Hepatocyte (in vitro differentiated cells): ENCODE results near the gene MAPKAP1. TPM values are rescaled to one million over a fixed set of nuclear protein-coding genes. Genes with fewer than 3 reads are reported as not detected.

ENCODE experiments used
- DNase-seq: peaks from one replicate; pipeline ENCODE4 v3.0.0-alpha.2; 2016; ENCODE audit warnings: low spot score
- H2AFZ ChIP-seq: fragments of 200-600 bp; sonication (generic); 2 replicates; pipeline ENCODE4 v1.6.0; 2016; ENCODE audit warnings: antibody characterized with exemption, mild to moderate bottlenecking
- H3K27ac ChIP-seq: fragments of 200-600 bp; sonication (generic); 2 replicates; pipeline ENCODE4 v1.5.1; 2016; ENCODE audit warnings: mild to moderate bottlenecking
- H3K27me3 ChIP-seq: fragments of 200-600 bp; sonication (generic); 2 replicates; pipeline ENCODE4 v1.6.1; 2016
- H3K36me3 ChIP-seq: fragments of 200-600 bp; sonication (generic); replicated peaks from 2 replicates; pipeline ENCODE4 v1.5.1; 2016; ENCODE audit warnings: low read depth; ENCODE audit not compliant: insufficient read depth
- H3K4me1 ChIP-seq: fragments of 200-600 bp; sonication (generic); 2 replicates; pipeline ENCODE4 v1.5.1; 2016; ENCODE audit warnings: mild to moderate bottlenecking, moderate library complexity; ENCODE audit not compliant: insufficient read depth
- H3K4me2 ChIP-seq: fragments of 200-600 bp; sonication (generic); 2 replicates; pipeline ENCODE4 v1.6.0; 2016
- H3K4me3 ChIP-seq: fragments of 200-600 bp; sonication (generic); 2 replicates; pipeline ENCODE4 v1.5.1; 2016; ENCODE audit warnings: mild to moderate bottlenecking
- H3K79me2 ChIP-seq: fragments of 200-600 bp; sonication (generic); 2 replicates; pipeline ENCODE4 v1.6.0; 2017; ENCODE audit warnings: mild to moderate bottlenecking
- H3K9me2 ChIP-seq: fragments of 200-600 bp; sonication (generic); replicated peaks from 2 replicates; pipeline ENCODE4 v1.6.0; 2017; ENCODE audit warnings: mild to moderate bottlenecking; ENCODE audit not compliant: insufficient read depth
- H3K9me3 ChIP-seq: fragments of 200-600 bp; sonication (generic); 2 replicates; pipeline ENCODE4 v1.5.1; 2016; ENCODE audit warnings: low read depth, mild to moderate bottlenecking
- H4K20me1 ChIP-seq: fragments of 200-600 bp; sonication (generic); 2 replicates; pipeline ENCODE4 v1.6.0; 2016; ENCODE audit warnings: mild to moderate bottlenecking; ENCODE audit not compliant: insufficient read depth, poor library complexity, severe bottlenecking
- EZH2 ChIP-seq: fragments of 200-600 bp; sonication (generic); IDR thresholded peaks from 2 replicates; pipeline ENCODE4 v1.6.1; 2016; ENCODE audit warnings: antibody characterized with exemption, mild to moderate bottlenecking, borderline replicate concordance
- EZH2phosphoT487 ChIP-seq: fragments of 200-600 bp; sonication (generic); IDR thresholded peaks from one replicate; pipeline ENCODE4 v1.6.1; 2018; ENCODE audit warnings: antibody characterized with exemption, mild to moderate bottlenecking, low read depth, moderate library complexity; ENCODE audit not compliant: unreplicated experiment, severe bottlenecking
- WGBS: methylation state at CpG from one replicate; pipeline ENCODE4 v1.1.6; 2016; ENCODE audit warnings: low lambda C conversion rate; ENCODE audit errors: missing lambda C conversion rate; 5-methylcytosine and 5-hydroxymethylcytosine counted together
- polyA plus RNA-seq: library from polyadenylated mRNA; unstranded; fragments of >200 nt; fragmentation: Nextera tagmentation; extraction: Ambion mirVana; gene quantifications from 2 replicates; pipeline ENCODE4 v1.2.1, GENCODE V29; 2016
- total RNA-seq: library from RNA; depleted of rRNA; stranded (reverse); fragments of >200 nt; gene quantifications from 2 replicates; pipeline ENCODE4 v1.2.3, GENCODE V29; 2014
- TF ChIP-seq, protein P1 (sequence below): fragments of 200-600 bp; sonication (generic); IDR thresholded peaks from 2 replicates; pipeline ENCODE4 v1.5.1; 2016; ENCODE audit warnings: antibody characterized with exemption, mild to moderate bottlenecking; ENCODE audit not compliant: poor library complexity

Gene MAPKAP1
- total and polyA plus RNA-seq, 2 experiments from 2014 or later = 74.5 to 79.4 TPM

DNA sequence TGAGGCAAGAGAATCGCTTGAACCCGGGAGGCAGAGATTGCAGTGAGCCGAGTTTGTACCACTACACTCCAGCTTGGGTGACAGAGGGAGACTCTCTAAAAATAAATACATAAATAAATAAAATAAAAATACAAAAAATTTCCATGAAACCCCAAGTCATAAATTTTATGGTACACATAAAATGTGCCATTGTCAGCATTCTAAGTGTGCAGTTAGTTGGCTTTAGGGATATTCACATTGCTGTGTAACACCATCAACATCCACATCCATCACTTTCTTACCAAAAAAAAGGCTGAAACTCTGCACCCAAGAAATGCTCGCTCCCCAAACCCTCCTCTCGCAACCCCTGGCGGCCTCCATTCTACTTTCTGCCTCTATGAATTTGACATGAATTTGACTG lies 310.2 kb downstream of the MAPKAP1 start:
- H3K27me3 ChIP-seq = no peaks in the 10 kb centered on the region
- H3K4me2 ChIP-seq = no peak overlapping the region
- no peaks in the 10 kb centered on the region for H3K9me3 ChIP-seq
- over 99% methylated on average over 6 of the region's 6 CpGs for WGBS
- no peak overlapping the region for H3K27ac ChIP-seq
- no peaks in the 10 kb centered on the region for H4K20me1 ChIP-seq
- no peaks in the 10 kb centered on the region for H3K9me2 ChIP-seq
- no peak overlapping the region for H3K4me3 ChIP-seq
- TF ChIP-seq EZH2phosphoT487 (no peak), EZH2 (no peak)
- TF ChIP-seq, protein P1, sequence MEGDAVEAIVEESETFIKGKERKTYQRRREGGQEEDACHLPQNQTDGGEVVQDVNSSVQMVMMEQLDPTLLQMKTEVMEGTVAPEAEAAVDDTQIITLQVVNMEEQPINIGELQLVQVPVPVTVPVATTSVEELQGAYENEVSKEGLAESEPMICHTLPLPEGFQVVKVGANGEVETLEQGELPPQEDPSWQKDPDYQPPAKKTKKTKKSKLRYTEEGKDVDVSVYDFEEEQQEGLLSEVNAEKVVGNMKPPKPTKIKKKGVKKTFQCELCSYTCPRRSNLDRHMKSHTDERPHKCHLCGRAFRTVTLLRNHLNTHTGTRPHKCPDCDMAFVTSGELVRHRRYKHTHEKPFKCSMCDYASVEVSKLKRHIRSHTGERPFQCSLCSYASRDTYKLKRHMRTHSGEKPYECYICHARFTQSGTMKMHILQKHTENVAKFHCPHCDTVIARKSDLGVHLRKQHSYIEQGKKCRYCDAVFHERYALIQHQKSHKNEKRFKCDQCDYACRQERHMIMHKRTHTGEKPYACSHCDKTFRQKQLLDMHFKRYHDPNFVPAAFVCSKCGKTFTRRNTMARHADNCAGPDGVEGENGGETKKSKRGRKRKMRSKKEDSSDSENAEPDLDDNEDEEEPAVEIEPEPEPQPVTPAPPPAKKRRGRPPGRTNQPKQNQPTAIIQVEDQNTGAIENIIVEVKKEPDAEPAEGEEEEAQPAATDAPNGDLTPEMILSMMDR = no peak
- no peaks in the 10 kb centered on the region for H3K4me1 ChIP-seq
- DNase-seq = no peak
- H3K79me2 ChIP-seq = no peaks in the 10 kb centered on the region
- no peaks in the 10 kb centered on the region for H3K36me3 ChIP-seq
- H2AFZ ChIP-seq = no peak overlapping the region

DNA sequence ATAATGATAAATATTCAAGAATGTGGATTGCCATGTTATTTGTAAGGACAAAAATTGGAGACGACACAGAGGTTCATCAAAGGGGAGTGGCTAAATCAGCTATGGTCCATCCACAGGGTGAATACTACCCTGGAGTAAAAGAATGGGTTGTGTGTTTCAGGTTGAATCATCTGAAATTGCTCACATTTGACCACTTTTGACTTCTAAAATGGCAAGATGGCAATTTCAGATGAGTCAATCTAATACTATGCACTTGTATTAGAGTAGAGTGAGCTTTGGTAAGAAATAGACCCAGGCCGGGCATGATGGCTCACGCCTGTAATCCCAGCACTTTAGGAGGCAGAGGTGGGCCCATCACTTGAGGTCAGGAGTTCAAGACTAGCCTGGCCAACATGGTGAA lies 313.6 kb downstream of the MAPKAP1 start:
- Histone ChIP-seq H3K4me1 (no peaks in the 10 kb centered on the region), H3K27me3 (no peaks in the 10 kb centered on the region), H4K20me1 (no peaks in the 10 kb centered on the region), H3K79me2 (no peaks in the 10 kb centered on the region), H3K4me2 (no peak overlapping the region), H3K4me3 (no peak overlapping the region), H3K9me2 (no peaks in the 10 kb centered on the region), H2AFZ (no peak overlapping the region), H3K27ac (no peak overlapping the region), H3K9me3 (no peaks in the 10 kb centered on the region), H3K36me3 (no peaks in the 10 kb centered on the region)
- 91% methylated on average over 3 of the region's 3 CpGs for WGBS
- TF ChIP-seq EZH2phosphoT487 (no peak), EZH2 (no peak)
- TF ChIP-seq, protein P1 = no peak
- DNase-seq = no peak

DNA sequence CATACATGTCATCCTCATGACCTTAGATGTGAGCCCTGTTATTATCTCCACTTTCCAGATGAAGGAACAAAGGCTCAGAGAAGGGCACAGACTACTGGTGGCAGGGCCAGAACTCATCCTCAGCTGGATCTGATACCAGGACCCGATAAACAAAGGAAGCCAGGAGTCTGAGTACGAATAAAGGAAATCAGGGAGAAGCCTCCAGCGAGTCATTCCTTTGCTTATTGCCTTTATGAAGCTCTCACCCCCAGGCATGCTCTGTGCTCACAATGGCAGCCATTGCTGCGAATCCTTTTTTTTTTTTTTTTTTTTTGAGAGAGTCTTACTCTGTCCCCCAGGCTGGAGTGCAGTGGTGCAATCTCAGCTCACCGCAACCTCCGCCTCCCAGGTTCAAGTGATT lies 315.3 kb downstream of the MAPKAP1 start:
- DNase-seq = no peak
- Histone ChIP-seq H3K4me2 (no peak overlapping the region), H3K27ac (no peak overlapping the region), H3K4me3 (no peak overlapping the region), H3K4me1 (no peaks in the 10 kb centered on the region), H3K36me3 (no peaks in the 10 kb centered on the region), H3K27me3 (no peaks in the 10 kb centered on the region), H4K20me1 (no peaks in the 10 kb centered on the region), H2AFZ (no peak overlapping the region), H3K9me3 (no peaks in the 10 kb centered on the region), H3K9me2 (no peaks in the 10 kb centered on the region), H3K79me2 (no peaks in the 10 kb centered on the region)
- 84% methylated on average over 6 of the region's 6 CpGs for WGBS
- TF ChIP-seq EZH2 (no peak), EZH2phosphoT487 (no peak)
- TF ChIP-seq, protein P1 = no peak

DNA sequence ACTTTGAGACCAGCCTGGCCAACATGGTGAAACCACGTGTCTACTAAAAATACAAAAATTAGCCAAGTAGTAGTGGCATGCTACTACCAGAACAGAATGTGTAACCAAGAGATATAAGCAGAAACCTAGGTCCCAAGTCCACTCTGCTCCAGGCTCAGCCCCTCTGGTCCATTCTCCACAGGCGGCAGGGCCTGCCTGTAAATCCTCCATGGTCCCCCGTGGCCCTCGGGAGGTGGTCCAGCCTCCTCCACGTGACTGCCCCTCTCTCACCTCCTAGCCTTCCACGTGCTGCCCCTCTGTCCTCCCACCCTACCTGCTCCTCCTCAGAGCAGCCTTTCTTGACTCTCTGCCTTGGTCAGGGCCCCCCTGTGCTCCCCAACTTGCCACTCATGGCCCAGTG lies 318.0 kb downstream of the MAPKAP1 start:
- Histone ChIP-seq H3K9me3 (no peaks in the 10 kb centered on the region), H3K9me2 (no peaks in the 10 kb centered on the region), H3K4me1 (no peaks in the 10 kb centered on the region), H3K36me3 (no peaks in the 10 kb centered on the region), H2AFZ (no peak overlapping the region), H4K20me1 (no peaks in the 10 kb centered on the region), H3K4me2 (no peak overlapping the region), H3K27ac (no peak overlapping the region), H3K4me3 (no peak overlapping the region), H3K79me2 (no peaks in the 10 kb centered on the region), H3K27me3 (no peaks in the 10 kb centered on the region)
- 64% methylated on average over 6 of the region's 6 CpGs for WGBS
- TF ChIP-seq, protein P1 = no peak
- TF ChIP-seq EZH2 (no peak), EZH2phosphoT487 (no peak)
- DNase-seq = no peak
